Nephron progenitor cell (in vitro differentiated cells): Measurements from ENCODE around the gene ELF3.

Source experiments
- DNase-seq: peaks from one replicate; pipeline ENCODE4 v3.0.0; 2021
- H3K27ac Mint-ChIP-seq: 2 replicates; pipeline ENCODE4 v1.8.0; 2021; ENCODE audit warnings: mild to moderate bottlenecking, moderate library complexity, mixed read lengths
- H3K27me3 Mint-ChIP-seq: 2 replicates; pipeline ENCODE4 v1.8.0; 2021; ENCODE audit warnings: mild to moderate bottlenecking, low read depth, mixed read lengths; ENCODE audit not compliant: poor library complexity
- H3K36me3 Mint-ChIP-seq: 2 replicates; pipeline ENCODE4 v1.8.0; 2021; ENCODE audit warnings: low read depth, mixed read lengths
- H3K4me1 Mint-ChIP-seq: 2 replicates; pipeline ENCODE4 v1.8.0; 2021; ENCODE audit warnings: mixed read lengths
- H3K4me3 Mint-ChIP-seq: 2 replicates; pipeline ENCODE4 v1.8.0; 2021; ENCODE audit warnings: mild to moderate bottlenecking, moderate library complexity, mixed read lengths
- H3K9me3 Mint-ChIP-seq: 2 replicates; pipeline ENCODE4 v1.8.0; 2021; ENCODE audit warnings: mild to moderate bottlenecking, moderate library complexity, mixed read lengths
- CTCF ChIP-seq: fragments of 200-600 bp; sonication (generic); IDR thresholded peaks from 2 replicates; pipeline ENCODE4 v1.5.0; 2021; ENCODE audit warnings: antibody characterized with exemption

Gene ELF3

DNA sequence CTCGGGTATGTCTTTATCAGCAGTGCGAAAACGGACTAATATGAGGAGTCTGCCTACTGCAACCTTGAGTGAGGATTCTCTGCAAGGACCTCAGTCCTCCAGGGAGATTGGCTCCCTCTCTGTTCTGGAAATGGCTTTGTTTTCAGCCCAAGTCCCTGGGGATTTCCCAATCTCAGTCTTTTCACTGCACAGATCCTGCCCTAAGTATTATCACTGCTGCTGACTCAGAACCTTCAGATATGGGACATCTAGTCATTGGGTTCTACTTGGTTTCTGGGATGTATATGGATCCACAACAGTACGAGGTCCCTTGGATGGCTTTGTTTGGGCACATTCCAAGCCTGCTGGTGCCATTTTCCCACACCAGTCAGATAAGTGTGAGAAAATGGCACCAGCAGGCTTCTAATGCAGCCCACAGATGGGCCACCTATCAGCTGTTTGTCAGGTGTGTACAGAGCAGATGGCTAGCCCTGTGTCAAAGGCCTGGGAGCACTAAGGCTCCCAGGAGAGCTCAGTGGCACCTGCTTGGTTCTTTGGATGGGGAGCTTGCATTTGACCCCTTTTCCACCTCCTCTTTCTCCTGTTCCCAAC, 27.4 kb downstream of the ELF3 start:
- H3K36me3 Mint-ChIP-seq, result no peaks in the 10 kb centered on the region
- H3K27ac Mint-ChIP-seq, result no peak overlapping the region
- no peak for TF ChIP-seq CTCF
- H3K27me3 Mint-ChIP-seq, result peaks cover 6% of the 10 kb centered on the region
- H3K9me3 Mint-ChIP-seq, result peaks cover 3% of the 10 kb centered on the region
- no peak overlapping the region for H3K4me3 Mint-ChIP-seq
- peaks cover 11% of the 10 kb centered on the region for H3K4me1 Mint-ChIP-seq
- DNase-seq, result no peak

GRCh38 chr1:202038688-202039346, 28.4 kb downstream of the ELF3 start:
- peaks cover 3% of the 10 kb centered on the region for H3K9me3 Mint-ChIP-seq
- H3K27ac Mint-ChIP-seq, result no peak overlapping the region
- no peak for DNase-seq
- H3K4me3 Mint-ChIP-seq, result no peak overlapping the region
- no peaks in the 10 kb centered on the region for H3K36me3 Mint-ChIP-seq
- peaks cover 11% of the 10 kb centered on the region for H3K27me3 Mint-ChIP-seq
- H3K4me1 Mint-ChIP-seq, result peaks cover 11% of the 10 kb centered on the region
- no peak for TF ChIP-seq CTCF

- no peak for TF ChIP-seq CTCF
- Mint-ChIP-seq H3K4me3 (no peak overlapping the region), H3K4me1 (no peaks in the 10 kb centered on the region), H3K27ac (no peak overlapping the region), H3K36me3 (no peaks in the 10 kb centered on the region), H3K9me3 (no peaks in the 10 kb centered on the region), H3K27me3 (peaks cover 5% of the 10 kb centered on the region)
- no peak for DNase-seq
Measured at GRCh38 chr1:202045705-202046104, 35.3 kb downstream of the ELF3 start.

- DNase-seq, result no peak
- no peak overlapping the region for H3K4me3 Mint-ChIP-seq
- no peak overlapping the region for H3K27ac Mint-ChIP-seq
- H3K36me3 Mint-ChIP-seq, result no peaks in the 10 kb centered on the region
- peaks cover 5% of the 10 kb centered on the region for H3K27me3 Mint-ChIP-seq
- no peaks in the 10 kb centered on the region for H3K4me1 Mint-ChIP-seq
- TF ChIP-seq CTCF, result no peak
- no peaks in the 10 kb centered on the region for H3K9me3 Mint-ChIP-seq
Measured at GRCh38 chr1:202046227-202046626, 35.8 kb downstream of the ELF3 start.

GRCh38 chr1:202046748-202047708, 36.6 kb downstream of the ELF3 start:
- Mint-ChIP-seq H3K36me3 (no peaks in the 10 kb centered on the region), H3K27ac (no peak overlapping the region), H3K4me3 (no peak overlapping the region), H3K4me1 (no peaks in the 10 kb centered on the region), H3K9me3 (no peaks in the 10 kb centered on the region), H3K27me3 (peaks cover 8% of the 10 kb centered on the region)
- TF ChIP-seq CTCF, result no peak
- no peak for DNase-seq
